Colonic mucosa (tissue), 4 donors: ENCODE data around the gene SCG5. TPM values are rescaled to one million over a fixed set of nuclear protein-coding genes. Genes with fewer than 3 reads are reported as not detected.

Experiments used
- DNase-seq: peaks from one replicate; pipeline ENCODE4 v3.0.0-alpha.2; 2020
- H3K27ac ChIP-seq: fragments of 200-600 bp; one replicate; pipeline ENCODE4 v1.8.0; 2021
- H3K27me3 ChIP-seq: fragments of 200-600 bp; one replicate; pipeline ENCODE4 v1.8.0; 2021
- H3K36me3 ChIP-seq: fragments of 200-600 bp; one replicate; pipeline ENCODE4 v1.8.0; 2021
- H3K4me1 ChIP-seq: fragments of 200-600 bp; one replicate; pipeline ENCODE4 v1.8.0; 2021; ENCODE audit warnings: mild to moderate bottlenecking
- H3K4me3 ChIP-seq: fragments of 200-600 bp; one replicate; pipeline ENCODE4 v1.8.0; 2021
- H3K9ac ChIP-seq, 2 donors: one replicate each; pipeline ENCODE4 v1.7.0; 2013; ENCODE audit warnings: control low read depth in 2 of 2, low read depth in 2 of 2, low read length in 2 of 2
- H3K9me3 ChIP-seq: fragments of 200-600 bp; one replicate; pipeline ENCODE4 v1.8.0; 2021
- intact Hi-C: fragments of 100-400 bp; cut with DNase I; formaldehyde crosslinking; loops from one replicate; pipeline ENCODE4 v1.14.1; 2022
- total RNA-seq, 2 donors: library from RNA; stranded (reverse); fragmentation: NEBNext Ultra II Directional in 1 of 2; extraction: Animal tissue kit (Norgen Biotek cat#: 25700) in 1 of 2; gene quantifications; one replicate each; pipeline ENCODE4 v1.2.1, GENCODE V29; 2021
- TF ChIP-seq, protein P1 (sequence below): fragments of 200-600 bp; IDR thresholded peaks from one replicate; pipeline ENCODE4 v1.8.0; 2022; ENCODE audit warnings: antibody characterized with exemption, mild to moderate bottlenecking
- donor health status: healthy.
- donor health status: DM: no; HTN: no; CAD: no.
- donor health status: DM: no; HTN: no; CAD: no.

Gene SCG5
- total RNA-seq, 2 donors from 2014 or later, result 4.1 to 9.6 TPM

- DNase-seq, result no peak
- H3K9me3 ChIP-seq, result no peaks in the 10 kb centered on the region
- H3K4me1 ChIP-seq, result no peaks in the 10 kb centered on the region
- intact Hi-C loops, result no loop called here
- H3K27ac ChIP-seq, result no peak overlapping the region
- TF ChIP-seq, protein P1, sequence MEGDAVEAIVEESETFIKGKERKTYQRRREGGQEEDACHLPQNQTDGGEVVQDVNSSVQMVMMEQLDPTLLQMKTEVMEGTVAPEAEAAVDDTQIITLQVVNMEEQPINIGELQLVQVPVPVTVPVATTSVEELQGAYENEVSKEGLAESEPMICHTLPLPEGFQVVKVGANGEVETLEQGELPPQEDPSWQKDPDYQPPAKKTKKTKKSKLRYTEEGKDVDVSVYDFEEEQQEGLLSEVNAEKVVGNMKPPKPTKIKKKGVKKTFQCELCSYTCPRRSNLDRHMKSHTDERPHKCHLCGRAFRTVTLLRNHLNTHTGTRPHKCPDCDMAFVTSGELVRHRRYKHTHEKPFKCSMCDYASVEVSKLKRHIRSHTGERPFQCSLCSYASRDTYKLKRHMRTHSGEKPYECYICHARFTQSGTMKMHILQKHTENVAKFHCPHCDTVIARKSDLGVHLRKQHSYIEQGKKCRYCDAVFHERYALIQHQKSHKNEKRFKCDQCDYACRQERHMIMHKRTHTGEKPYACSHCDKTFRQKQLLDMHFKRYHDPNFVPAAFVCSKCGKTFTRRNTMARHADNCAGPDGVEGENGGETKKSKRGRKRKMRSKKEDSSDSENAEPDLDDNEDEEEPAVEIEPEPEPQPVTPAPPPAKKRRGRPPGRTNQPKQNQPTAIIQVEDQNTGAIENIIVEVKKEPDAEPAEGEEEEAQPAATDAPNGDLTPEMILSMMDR, result no peak
- H3K36me3 ChIP-seq, result no peaks in the 10 kb centered on the region
- no peaks in the 10 kb centered on the region for H3K27me3 ChIP-seq
- no peak overlapping the region for H3K4me3 ChIP-seq
- no peak overlapping the region for H3K9ac ChIP-seq
Observed at GRCh38 chr15:32698773-32699390, 57.4 kb downstream of the SCG5 start.

GRCh38 chr15:32700501-32701150 is 59.1 kb downstream of the SCG5 start:
- peak overlapping the region; percentile 51 for H3K27ac ChIP-seq
- intact Hi-C loops, result no loop called here

GRCh38 chr15:32701863-32702262 is 60.4 kb downstream of the SCG5 start:
- no peaks in the 10 kb centered on the region for H3K9me3 ChIP-seq
- DNase-seq, result no peak
- no peaks in the 10 kb centered on the region for H3K36me3 ChIP-seq
- no peaks in the 10 kb centered on the region for H3K27me3 ChIP-seq
- no peak overlapping the region for H3K9ac ChIP-seq
- TF ChIP-seq, protein P1, result no peak
- no peak overlapping the region for H3K27ac ChIP-seq
- H3K4me3 ChIP-seq, result no peak overlapping the region
- intact Hi-C loops, result no loop called here
- H3K4me1 ChIP-seq, result no peaks in the 10 kb centered on the region

More at GRCh38 chr15:32700501-32701150, 59.1 kb downstream of the SCG5 start:
- Histone ChIP-seq H3K9me3 (no peaks in the 10 kb centered on the region), H3K4me1 (no peaks in the 10 kb centered on the region), H3K27me3 (no peaks in the 10 kb centered on the region), H3K9ac (no peak overlapping the region), H3K36me3 (no peaks in the 10 kb centered on the region), H3K4me3 (no peak overlapping the region)
- TF ChIP-seq, protein P1, result no peak
- DNase-seq, result peak; percentile 79

DNA sequence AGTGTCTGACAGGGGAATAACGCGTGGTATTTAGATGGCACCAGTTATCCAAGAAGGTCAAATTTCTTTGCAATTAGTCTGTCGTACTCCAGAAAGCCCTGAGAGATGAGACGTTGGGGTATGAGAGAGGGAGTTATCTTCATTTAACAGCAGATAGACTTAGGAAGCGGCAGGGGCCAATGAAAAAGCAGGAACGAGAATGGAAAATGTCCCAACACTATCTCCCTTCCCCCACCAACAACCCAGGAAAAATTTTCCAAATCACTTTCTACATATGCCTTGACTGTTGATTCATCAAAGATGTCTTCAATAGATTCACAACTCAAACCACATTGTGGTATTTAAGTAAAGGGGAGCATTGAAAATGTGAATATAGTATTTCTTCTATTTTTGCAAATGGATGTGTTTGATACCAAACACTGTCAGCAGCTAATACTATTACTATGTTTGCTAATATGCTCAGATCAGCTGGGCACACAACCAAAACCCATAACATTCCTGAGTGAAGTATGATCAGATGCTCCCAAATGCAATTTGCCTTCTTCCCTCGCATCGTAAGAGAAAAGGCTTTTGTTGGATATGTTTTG is 63.0 kb downstream of the SCG5 start:
- H3K9ac ChIP-seq, result no peak overlapping the region
- TF ChIP-seq, protein P1, result no peak
- H3K36me3 ChIP-seq, result no peaks in the 10 kb centered on the region
- no peak overlapping the region for H3K27ac ChIP-seq
- H3K9me3 ChIP-seq, result no peaks in the 10 kb centered on the region
- H3K27me3 ChIP-seq, result no peaks in the 10 kb centered on the region
- H3K4me1 ChIP-seq, result no peaks in the 10 kb centered on the region
- H3K4me3 ChIP-seq, result no peak overlapping the region
- no peak for DNase-seq
- intact Hi-C loops, result no loop called here

- TF ChIP-seq, protein P1, result no peak
- DNase-seq, result no peak
Observed at GRCh38 chr15:32705446-32705845, 63.9 kb downstream of the SCG5 start.

More at GRCh38 chr15:32705446-32705845, 63.9 kb downstream of the SCG5 start:
- H3K36me3 ChIP-seq, result no peaks in the 10 kb centered on the region
- H3K27ac ChIP-seq, result no peak overlapping the region
- H3K9me3 ChIP-seq, result no peaks in the 10 kb centered on the region
- H3K9ac ChIP-seq, result no peak overlapping the region
- intact Hi-C loops, result no loop called here
- no peaks in the 10 kb centered on the region for H3K4me1 ChIP-seq
- no peak overlapping the region for H3K4me3 ChIP-seq
- H3K27me3 ChIP-seq, result no peaks in the 10 kb centered on the region
